ENCODE data around the gene RAC2. TPM values are rescaled to one million over a fixed set of nuclear protein-coding genes. Genes with fewer than 3 reads are reported as not detected.

The RAC2 gene
- 9.8 TPM for polyA plus RNA-seq (2012; ENCODE audit: insufficient read depth, insufficient read length, low read depth)

DNA sequence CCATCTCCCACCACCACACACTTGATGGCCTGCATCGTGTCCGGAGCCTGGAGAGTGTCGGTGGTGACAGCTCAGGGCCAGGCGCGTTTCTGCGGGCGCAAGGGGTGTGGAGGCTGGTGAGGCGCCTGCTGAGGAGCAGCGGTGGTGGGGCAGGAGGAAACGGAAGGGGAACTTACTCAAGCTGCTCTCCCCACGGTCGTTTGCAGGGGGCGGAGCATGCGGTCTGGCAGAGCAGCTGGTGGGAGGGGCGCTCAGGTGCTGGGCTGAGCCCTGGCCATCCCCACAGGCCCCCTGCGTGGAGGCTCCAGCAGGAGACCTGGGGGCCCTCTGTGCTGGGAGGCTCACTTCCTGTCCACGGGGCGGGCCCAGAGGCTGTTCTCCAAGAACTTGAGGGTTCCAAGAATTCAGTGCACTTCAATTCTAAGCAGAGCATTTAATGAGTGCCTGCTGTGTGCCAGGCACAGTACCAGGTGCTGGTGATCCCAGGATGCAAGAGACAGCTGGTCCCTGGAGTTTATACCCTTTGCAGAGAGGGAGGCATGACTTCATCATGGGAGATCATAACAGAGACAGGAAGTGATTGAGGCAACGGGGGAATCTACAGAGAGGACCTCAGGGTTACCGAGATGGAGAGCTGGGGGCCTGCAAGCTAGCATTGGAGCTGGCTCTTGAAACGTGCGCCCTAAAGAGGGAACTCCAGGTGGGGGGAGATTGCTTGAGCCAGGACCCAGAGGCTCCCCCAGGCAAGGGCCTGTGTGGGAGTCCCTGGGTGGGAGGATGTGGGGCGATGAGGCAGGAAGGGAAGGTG is at the start of gene RAC2:
RAC2 (minus strand) TSS at position 156 of the 808 bp plus-strand sequence; CDS start at position 35, 121 bp downstream.
- DNase-seq: peak; percentile 62
- no peaks in the 10 kb centered on the region for H3K9me3 ChIP-seq
- TF ChIP-seq, protein P1, sequence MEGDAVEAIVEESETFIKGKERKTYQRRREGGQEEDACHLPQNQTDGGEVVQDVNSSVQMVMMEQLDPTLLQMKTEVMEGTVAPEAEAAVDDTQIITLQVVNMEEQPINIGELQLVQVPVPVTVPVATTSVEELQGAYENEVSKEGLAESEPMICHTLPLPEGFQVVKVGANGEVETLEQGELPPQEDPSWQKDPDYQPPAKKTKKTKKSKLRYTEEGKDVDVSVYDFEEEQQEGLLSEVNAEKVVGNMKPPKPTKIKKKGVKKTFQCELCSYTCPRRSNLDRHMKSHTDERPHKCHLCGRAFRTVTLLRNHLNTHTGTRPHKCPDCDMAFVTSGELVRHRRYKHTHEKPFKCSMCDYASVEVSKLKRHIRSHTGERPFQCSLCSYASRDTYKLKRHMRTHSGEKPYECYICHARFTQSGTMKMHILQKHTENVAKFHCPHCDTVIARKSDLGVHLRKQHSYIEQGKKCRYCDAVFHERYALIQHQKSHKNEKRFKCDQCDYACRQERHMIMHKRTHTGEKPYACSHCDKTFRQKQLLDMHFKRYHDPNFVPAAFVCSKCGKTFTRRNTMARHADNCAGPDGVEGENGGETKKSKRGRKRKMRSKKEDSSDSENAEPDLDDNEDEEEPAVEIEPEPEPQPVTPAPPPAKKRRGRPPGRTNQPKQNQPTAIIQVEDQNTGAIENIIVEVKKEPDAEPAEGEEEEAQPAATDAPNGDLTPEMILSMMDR (IDR thresholded peaks at IDR 0.05; ENCODE audit: low read depth, low read length): no peak
- H3K4me3 ChIP-seq (ENCODE audit: low read depth, low read length): peak within 1 kb of the TSS; percentile 53
- H3K27me3 ChIP-seq: no peaks in the 10 kb centered on the region
- H3K4me1 ChIP-seq: no peaks in the 10 kb centered on the region; the same call in 1 of the 2 replicates
- no peaks in the 10 kb centered on the region for H3K36me3 ChIP-seq

GRCh38 chr22:37293172-37293571 is 49.1 kb upstream of the RAC2 start:
- Histone ChIP-seq H3K4me1 (no peaks in the 10 kb centered on the region), H3K27me3 (no peaks in the 10 kb centered on the region; the same call in 1 of the 2 replicates), H3K9me3 (peaks cover 10% of the 10 kb centered on the region; the same call in 1 of the 2 replicates), H3K4me3 (ENCODE audit: low read depth, low read length) (no peak overlapping the region), H3K36me3 (no peaks in the 10 kb centered on the region)
- TF ChIP-seq, protein P1 (IDR thresholded peaks at IDR 0.05; ENCODE audit: low read depth, low read length): no peak
- DNase-seq: no peak

- H3K4me1 ChIP-seq: no peaks in the 10 kb centered on the region
These were observed 48.6 kb upstream of the RAC2 start for GRCh38 chr22:37292641-37293040.

DNA sequence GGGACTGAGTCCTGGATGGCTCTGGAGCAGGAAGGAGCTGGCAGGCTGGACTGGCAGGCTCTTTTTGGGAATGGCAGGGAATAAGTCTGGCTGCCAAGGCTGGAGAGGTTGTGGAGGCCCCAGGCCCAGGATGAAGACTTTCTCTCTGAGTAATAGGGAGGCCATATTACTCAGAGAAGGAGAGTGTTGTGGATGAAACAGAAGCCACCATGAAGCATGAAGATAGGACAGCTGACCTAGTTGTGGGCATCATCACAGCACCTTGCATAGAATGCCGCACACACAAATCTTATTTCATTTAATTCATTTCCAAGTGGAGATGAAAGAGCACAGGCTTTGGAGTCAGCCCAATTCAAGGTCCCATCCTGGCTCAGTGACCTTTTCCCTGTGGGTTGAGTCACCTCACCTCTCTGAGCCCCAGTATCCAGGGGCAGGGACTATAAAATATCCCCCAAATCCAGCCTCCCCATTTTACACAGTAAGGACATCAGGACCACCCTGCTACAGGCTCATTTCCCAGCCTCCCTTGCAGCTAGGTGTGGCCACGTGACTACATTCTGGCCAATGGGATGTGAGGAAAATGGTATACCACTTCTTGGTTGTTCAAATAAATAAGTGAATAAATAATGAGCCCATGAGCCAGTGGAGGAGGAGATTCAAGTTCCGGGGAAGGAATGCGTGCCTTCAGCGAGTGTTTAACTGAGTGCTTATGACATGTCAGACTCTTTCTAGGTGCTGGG is 47.7 kb upstream of the RAC2 start:
- TF ChIP-seq, protein P1 (IDR thresholded peaks at IDR 0.05; ENCODE audit: low read depth, low read length): no peak
- no peaks in the 10 kb centered on the region for H3K36me3 ChIP-seq
- H3K4me1 ChIP-seq: no peaks in the 10 kb centered on the region
- DNase-seq: no peak
- no peak overlapping the region for H3K4me3 ChIP-seq (ENCODE audit: low read depth, low read length)
- H3K9me3 ChIP-seq: peaks cover 10% of the 10 kb centered on the region; the same call in 1 of the 2 replicates
- H3K27me3 ChIP-seq: peaks cover 3% of the 10 kb centered on the region; the same call in 1 of the 2 replicates

More at GRCh38 chr22:37292641-37293040, 48.6 kb upstream of the RAC2 start:
- no peak overlapping the region for H3K4me3 ChIP-seq (ENCODE audit: low read depth, low read length)
- H3K36me3 ChIP-seq: no peaks in the 10 kb centered on the region
- H3K9me3 ChIP-seq: peaks cover 10% of the 10 kb centered on the region; the same call in 1 of the 2 replicates
- H3K27me3 ChIP-seq: peaks cover 3% of the 10 kb centered on the region; the same call in 1 of the 2 replicates
- TF ChIP-seq, protein P1 (IDR thresholded peaks at IDR 0.05; ENCODE audit: low read depth, low read length): no peak
- no peak for DNase-seq

GRCh38 chr22:37290737-37291136 is 46.7 kb upstream of the RAC2 start:
- Histone ChIP-seq H3K4me1 (no peaks in the 10 kb centered on the region), H3K9me3 (peaks cover 10% of the 10 kb centered on the region; the same call in 1 of the 2 replicates), H3K36me3 (no peaks in the 10 kb centered on the region), H3K4me3 (ENCODE audit: low read depth, low read length) (no peak overlapping the region), H3K27me3 (peaks cover 6% of the 10 kb centered on the region; the same call in 1 of the 2 replicates)
- DNase-seq: no peak
- TF ChIP-seq, protein P1 (IDR thresholded peaks at IDR 0.05; ENCODE audit: low read depth, low read length): no peak
